ENCODE results near the gene RSPH6A. TPM values are rescaled to one million over a fixed set of nuclear protein-coding genes. Genes with fewer than 3 reads are reported as not detected.

The RSPH6A gene
- total and polyA plus RNA-seq, 2 of the 13 experiments (the other 11 are each of a cell fraction or from before 2014, with no cell fraction given), result 0.07 TPM; not detected in 1

- no peak for TF ChIP-seq CENPBD1 (CRISPR knock-in tag; IDR thresholded peaks at IDR 0.05; ENCODE audit: borderline replicate concordance, low read depth)
- TF ChIP-seq ZNF557 (CRISPR knock-in tag; IDR thresholded peaks at IDR 0.05), result no peak
- no peak for TF ChIP-seq ZNF773 (CRISPR knock-in tag; IDR thresholded peaks at IDR 0.05; ENCODE audit: borderline replicate concordance)
Measured at GRCh38 chr19:45785097-45785496, 30.0 kb downstream of the RSPH6A start (continued).

GRCh38 chr19:45784096-45784495, 31.0 kb downstream of the RSPH6A start:
- Histone ChIP-seq H3K27me3 (ENCODE audit: control insufficient read depth in 1 of 2, insufficient read depth in 2 of 2, low read length in 2 of 2) (no peaks in the 10 kb centered on the region; a peak in 1 of 5 replicates), H3K9me3 (ENCODE audit: low read length) (no peaks in the 10 kb centered on the region), H3K27ac (ENCODE audit: extremely low read length, insufficient read depth, low read length) (no peak overlapping the region), H2AFZ (ENCODE audit: low read length) (no peak overlapping the region), H3K4me3 (replicated peaks in 1 of 3; ENCODE audit: insufficient read depth in 1 of 3, low read depth in 2 of 3, low read length in 3 of 3) (no peak overlapping the region), H3K36me3 (replicated peaks in 1 of 2; ENCODE audit: control insufficient read depth in 1 of 2, insufficient read depth in 2 of 2, low read length in 2 of 2) (peaks cover 4 to 21% of the 10 kb centered on the region in 2 experiments), H3K4me1 (ENCODE audit: insufficient read depth, low read length) (peaks cover 29% of the 10 kb centered on the region), H4K20me1 (ENCODE audit: insufficient read depth, low read length) (peaks cover 4% of the 10 kb centered on the region; the same call in 1 of the 2 replicates), H3K9ac (ENCODE audit: insufficient read depth, low read depth, low read length) (no peak overlapping the region), H3K4me2 (ENCODE audit: low read depth, low read length) (no peak overlapping the region), H3K79me2 (ENCODE audit: insufficient read depth, low read length) (no peaks in the 10 kb centered on the region)
- no peak for ATAC-seq
- intact Hi-C loops (cut with micrococcal nuclease; ENCODE audit: unreplicated experiment) (no loop called here), in situ Hi-C loops (cut with HindIII; ENCODE audit: extremely low pct_ligation_motif_present, low pct_unique_long_range_greater_than_20kb) (no loop called here)
- DNase-seq (ENCODE audit: low spot score), result no peak
- POLR2A ChIA-PET, result no interaction called here
- WGBS (ENCODE audit: low lambda C conversion rate), result 91% methylated on average over 4 of the region's 4 CpGs
- CTCF ChIA-PET (ENCODE audit: low intra/inter-chr PET ratio, low total read pairs), result no interaction called here
- BruUV-seq (replicated peaks), result no TSS peak
- FAIRE-seq, result no peak
- TF ChIP-seq ZNF773 (CRISPR knock-in tag; IDR thresholded peaks at IDR 0.05; ENCODE audit: borderline replicate concordance), result no peak
- no peak for TF ChIP-seq ZFP41 (CRISPR knock-in tag; IDR thresholded peaks at IDR 0.05; ENCODE audit: borderline replicate concordance)
- no peak for TF ChIP-seq ZNF513 (CRISPR knock-in tag; conservative IDR thresholded peaks at IDR 0.05)
- TF ChIP-seq ZNF121 (CRISPR knock-in tag; IDR thresholded peaks at IDR 0.05), result no peak
- TF ChIP-seq SRSF4 (IDR thresholded peaks at IDR 0.05; ENCODE audit: low read depth, low read length, poor library complexity, severe bottlenecking), result no peak
- no peak for TF ChIP-seq AGO1 (IDR thresholded peaks at IDR 0.05; ENCODE audit: low read depth, low read length, poor library complexity, severe bottlenecking)
- TF ChIP-seq CSRNP2 (CRISPR knock-in tag; conservative IDR thresholded peaks at IDR 0.05; ENCODE audit: low read depth), result no peak
- TF ChIP-seq KIAA2018 (CRISPR knock-in tag; IDR thresholded peaks at IDR 0.05; ENCODE audit: borderline replicate concordance), result no peak

Measured in HepG2 (cell line).